Measurements from ENCODE around the gene LMTK2.

Gene LMTK2

GRCh38 chr7:98249106-98249505, 142.4 kb downstream of the LMTK2 start:
- no peak for TF ChIP-seq CTCF (IDR thresholded peaks at IDR 0.05; ENCODE audit: low read depth, low read length)
- H3K9me3 ChIP-seq, result no peaks in the 10 kb centered on the region
- H3K4me1 ChIP-seq, result peaks cover 2% of the 10 kb centered on the region; the same call in 1 of the 2 replicates
- no peaks in the 10 kb centered on the region for H3K27me3 ChIP-seq
- H3K4me3 ChIP-seq (ENCODE audit: low read depth, low read length), result no peak overlapping the region
- no peak for DNase-seq
- H3K36me3 ChIP-seq, result no peaks in the 10 kb centered on the region

- H3K4me1 ChIP-seq, result peaks cover 2% of the 10 kb centered on the region; the same call in 1 of the 2 replicates
- H3K4me3 ChIP-seq (ENCODE audit: low read depth, low read length), result no peak overlapping the region
- H3K9me3 ChIP-seq, result no peaks in the 10 kb centered on the region
- TF ChIP-seq CTCF (IDR thresholded peaks at IDR 0.05; ENCODE audit: low read depth, low read length), result no peak
- H3K27me3 ChIP-seq, result no peaks in the 10 kb centered on the region
- no peak for DNase-seq
- H3K36me3 ChIP-seq, result no peaks in the 10 kb centered on the region
Measured at GRCh38 chr7:98250789-98251188, 144.1 kb downstream of the LMTK2 start.

GRCh38 chr7:98251231-98251600, 144.6 kb downstream of the LMTK2 start:
- DNase-seq, result no peak
- Histone ChIP-seq H3K4me1 (peaks cover 2% of the 10 kb centered on the region; the same call in 1 of the 2 replicates), H3K4me3 (ENCODE audit: low read depth, low read length) (peak overlapping the region; percentile 92), H3K36me3 (no peaks in the 10 kb centered on the region), H3K9me3 (no peaks in the 10 kb centered on the region), H3K27me3 (no peaks in the 10 kb centered on the region)
- TF ChIP-seq CTCF (IDR thresholded peaks at IDR 0.05; ENCODE audit: low read depth, low read length), result no peak

- H3K9me3 ChIP-seq, result no peaks in the 10 kb centered on the region
- peak within 1 kb of the TSS; percentile 92 for H3K4me3 ChIP-seq (ENCODE audit: low read depth, low read length)
- H3K27me3 ChIP-seq, result no peaks in the 10 kb centered on the region
- peak; percentile 93 for DNase-seq
- H3K4me1 ChIP-seq, result peaks cover 2% of the 10 kb centered on the region; the same call in 1 of the 2 replicates
- no peaks in the 10 kb centered on the region for H3K36me3 ChIP-seq
- no peak for TF ChIP-seq CTCF (IDR thresholded peaks at IDR 0.05; ENCODE audit: low read depth, low read length)
Measured at GRCh38 chr7:98251601-98252424, 145.2 kb downstream of the LMTK2 start, which contains the start of gene TECPR1. TSS of gene TECPR1 (minus strand) at chr7:98252232. CDS start at chr7:98246146, 6,086 bp downstream.

- H3K36me3 ChIP-seq, result no peaks in the 10 kb centered on the region
- DNase-seq, result no peak
- no peaks in the 10 kb centered on the region for H3K9me3 ChIP-seq
- H3K27me3 ChIP-seq, result no peaks in the 10 kb centered on the region
- peak overlapping the region; percentile 92 for H3K4me3 ChIP-seq (ENCODE audit: low read depth, low read length)
- no peak for TF ChIP-seq CTCF (IDR thresholded peaks at IDR 0.05; ENCODE audit: low read depth, low read length)
- H3K4me1 ChIP-seq, result peaks cover 2% of the 10 kb centered on the region; the same call in 1 of the 2 replicates
Measured at GRCh38 chr7:98252425-98253054, 145.9 kb downstream of the LMTK2 start.

GRCh38 chr7:98254516-98254915, 147.9 kb downstream of the LMTK2 start:
- Histone ChIP-seq H3K9me3 (no peaks in the 10 kb centered on the region), H3K4me3 (ENCODE audit: low read depth, low read length) (no peak overlapping the region), H3K4me1 (peaks cover 2% of the 10 kb centered on the region; the same call in 1 of the 2 replicates), H3K36me3 (no peaks in the 10 kb centered on the region), H3K27me3 (no peaks in the 10 kb centered on the region)
- no peak for TF ChIP-seq CTCF (IDR thresholded peaks at IDR 0.05; ENCODE audit: low read depth, low read length)
- no peak for DNase-seq
